SU-DHL-6 (cell line): ENCODE measurements around the gene GABRP.

ENCODE experiments used
- CTCF ChIP-seq: fragments of 200-600 bp; sonication (generic); IDR thresholded peaks from one replicate; pipeline ENCODE4 v1.5.1; 2017; ENCODE audit warnings: antibody characterized with exemption, mild to moderate bottlenecking, low read length, moderate library complexity; ENCODE audit not compliant: insufficient read depth, poor library complexity, severe bottlenecking
- EZH2phosphoT487 ChIP-seq: fragments of 200-600 bp; sonication (generic), shearing (Covaris generic); conservative IDR thresholded peaks from 2 replicates; pipeline ENCODE4 v1.6.1; 2018; ENCODE audit warnings: mild to moderate bottlenecking, antibody characterized with exemption, low read length, moderate library complexity, mixed read lengths

DNA sequence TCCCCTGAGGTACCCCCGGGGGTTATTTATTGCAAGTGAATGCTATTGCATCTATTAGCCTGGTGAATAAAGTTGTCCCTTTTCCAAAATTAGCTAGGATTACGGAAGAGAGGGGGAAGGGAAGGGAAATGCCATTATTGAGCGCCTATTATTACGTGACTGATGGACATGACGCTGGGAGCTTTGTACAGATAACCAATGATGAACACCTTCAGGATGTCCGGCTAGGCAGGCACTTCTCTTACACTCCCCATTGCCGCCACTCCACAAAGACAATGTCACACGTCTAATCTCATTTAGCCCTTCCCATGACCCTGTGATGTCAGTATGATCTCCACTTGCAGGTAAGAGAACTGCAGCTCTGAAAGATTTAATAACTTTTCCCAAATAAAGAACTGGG, 9.4 kb downstream of the GABRP start:
- TF ChIP-seq CTCF: no peak
- no peak for TF ChIP-seq EZH2phosphoT487
